Neural cell (in vitro differentiated cells): ENCODE results near the gene RGS14.

Experiments
- CTCF ChIP-seq: fragments of 450-650 bp; IDR thresholded peaks from 2 replicates; pipeline ENCODE4 v1.5.1; 2014; ENCODE audit warnings: antibody characterized with exemption, mild to moderate bottlenecking, moderate library complexity; ENCODE audit not compliant: poor library complexity, severe bottlenecking
- POLR2AphosphoS5 ChIP-seq: IDR thresholded peaks from 2 replicates; pipeline ENCODE4 v1.6.1; 2012

GRCh38 chr5:177376107-177376506, 18.4 kb downstream of the RGS14 start:
- TF ChIP-seq CTCF (no peak), POLR2AphosphoS5 (no peak)
